Measurements from ENCODE around the gene BPTF. TPM values are rescaled to one million over a fixed set of nuclear protein-coding genes. Genes with fewer than 3 reads are reported as not detected.

The BPTF gene
- polyA plus RNA-seq, 1 experiment: 46.0 TPM

DNA sequence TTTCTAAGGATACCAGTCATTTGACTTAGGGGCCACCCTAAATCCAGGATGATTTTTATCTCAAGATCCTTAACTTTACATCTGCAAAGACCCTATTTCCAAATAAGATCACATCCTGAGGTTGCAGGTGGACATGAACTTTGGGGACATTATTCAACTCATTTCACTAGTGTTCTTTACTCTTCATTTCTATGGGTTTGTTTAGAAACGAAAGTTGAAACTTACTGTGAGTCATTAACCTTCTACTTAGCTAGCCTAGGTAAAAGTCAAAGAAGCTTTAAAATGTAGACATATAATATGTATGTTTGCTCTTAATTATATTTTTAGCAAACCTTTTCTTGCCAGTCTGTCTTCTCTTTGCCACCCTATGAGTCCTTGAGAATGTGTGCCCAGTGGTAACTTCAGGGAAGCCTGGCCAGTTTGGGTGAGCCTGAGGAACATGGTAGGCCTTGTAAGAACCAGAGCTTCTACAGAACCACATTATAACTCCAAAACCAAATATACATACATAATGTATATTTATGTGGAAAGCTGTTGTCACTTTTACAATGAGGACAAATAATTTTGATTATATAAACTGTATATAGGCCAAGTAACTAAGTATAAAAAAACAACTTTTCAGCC, 38.4 kb downstream of the BPTF start:
- TF ChIP-seq, protein P1, sequence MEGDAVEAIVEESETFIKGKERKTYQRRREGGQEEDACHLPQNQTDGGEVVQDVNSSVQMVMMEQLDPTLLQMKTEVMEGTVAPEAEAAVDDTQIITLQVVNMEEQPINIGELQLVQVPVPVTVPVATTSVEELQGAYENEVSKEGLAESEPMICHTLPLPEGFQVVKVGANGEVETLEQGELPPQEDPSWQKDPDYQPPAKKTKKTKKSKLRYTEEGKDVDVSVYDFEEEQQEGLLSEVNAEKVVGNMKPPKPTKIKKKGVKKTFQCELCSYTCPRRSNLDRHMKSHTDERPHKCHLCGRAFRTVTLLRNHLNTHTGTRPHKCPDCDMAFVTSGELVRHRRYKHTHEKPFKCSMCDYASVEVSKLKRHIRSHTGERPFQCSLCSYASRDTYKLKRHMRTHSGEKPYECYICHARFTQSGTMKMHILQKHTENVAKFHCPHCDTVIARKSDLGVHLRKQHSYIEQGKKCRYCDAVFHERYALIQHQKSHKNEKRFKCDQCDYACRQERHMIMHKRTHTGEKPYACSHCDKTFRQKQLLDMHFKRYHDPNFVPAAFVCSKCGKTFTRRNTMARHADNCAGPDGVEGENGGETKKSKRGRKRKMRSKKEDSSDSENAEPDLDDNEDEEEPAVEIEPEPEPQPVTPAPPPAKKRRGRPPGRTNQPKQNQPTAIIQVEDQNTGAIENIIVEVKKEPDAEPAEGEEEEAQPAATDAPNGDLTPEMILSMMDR (IDR thresholded peaks at IDR 0.05; ENCODE audit: low read depth, low read length): no peak
- Histone ChIP-seq H3K4me3 (ENCODE audit: low read depth, low read length) (no peak overlapping the region), H3K27me3 (ENCODE audit: control insufficient read depth, insufficient read depth, low read length) (no peaks in the 10 kb centered on the region), H3K9me3 (ENCODE audit: control insufficient read depth, insufficient read depth, low read length) (no peaks in the 10 kb centered on the region), H3K27ac (ENCODE audit: low read depth, low read length) (no peak overlapping the region)
- DNase-seq (ENCODE audit: low read depth, low spot score): no peak
- POLR2A ChIA-PET: no interaction called here
- CTCF ChIA-PET: no interaction called here

DNA sequence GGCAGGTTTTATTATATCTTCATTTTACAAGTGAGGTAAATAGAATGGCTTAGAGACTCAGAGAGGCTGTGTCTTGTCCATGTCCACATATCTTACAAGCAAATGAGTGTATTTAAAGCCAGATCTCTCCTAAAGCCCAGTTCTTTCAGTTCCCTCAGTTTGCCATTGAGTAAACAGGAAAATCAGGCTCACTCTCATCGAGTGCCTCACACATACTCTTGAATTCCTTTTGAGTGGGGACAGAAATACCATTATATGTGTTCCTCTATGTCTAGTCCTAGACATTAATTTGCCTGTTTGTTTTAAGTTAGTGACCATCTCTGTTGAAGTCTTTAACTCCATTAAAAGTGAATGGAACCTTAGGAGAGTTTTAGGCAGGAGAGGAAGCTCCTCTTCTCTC, 40.1 kb downstream of the BPTF start:
- Histone ChIP-seq H3K4me3 (ENCODE audit: low read depth, low read length) (no peak overlapping the region), H3K9me3 (ENCODE audit: control insufficient read depth, insufficient read depth, low read length) (no peaks in the 10 kb centered on the region), H3K27ac (ENCODE audit: low read depth, low read length) (no peak overlapping the region), H3K27me3 (ENCODE audit: control insufficient read depth, insufficient read depth, low read length) (no peaks in the 10 kb centered on the region)
- ChIA-PET POLR2A (no interaction called here), CTCF (no interaction called here)
- DNase-seq (ENCODE audit: low read depth, low spot score): no peak
- TF ChIP-seq, protein P1 (IDR thresholded peaks at IDR 0.05; ENCODE audit: low read depth, low read length): no peak

DNA sequence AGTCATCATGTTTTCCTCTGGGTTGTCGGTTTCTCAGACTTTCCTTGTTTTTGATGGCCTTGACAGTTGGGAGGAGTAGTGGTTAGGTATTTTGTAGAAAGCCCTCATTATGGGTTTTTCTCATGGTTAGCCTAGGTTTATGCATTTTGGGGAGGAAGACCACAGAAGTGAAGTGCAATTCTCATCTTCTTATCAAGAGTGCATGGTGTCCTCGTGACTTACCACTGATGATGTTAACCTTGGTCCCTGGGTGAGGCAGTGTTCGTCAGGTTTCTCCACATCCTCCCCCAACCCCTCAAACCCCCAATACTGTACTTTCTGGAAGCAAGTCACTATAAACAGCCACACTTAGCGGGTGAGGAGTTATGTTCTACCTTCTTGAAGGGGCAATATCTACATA, 42.3 kb downstream of the BPTF start:
- H3K27me3 ChIP-seq (ENCODE audit: control insufficient read depth, insufficient read depth, low read length): no peaks in the 10 kb centered on the region
- DNase-seq (ENCODE audit: low read depth, low spot score): no peak
- TF ChIP-seq, protein P1 (IDR thresholded peaks at IDR 0.05; ENCODE audit: low read depth, low read length): no peak
- CTCF ChIA-PET: no interaction called here
- H3K27ac ChIP-seq (ENCODE audit: low read depth, low read length): no peak overlapping the region
- POLR2A ChIA-PET: no interaction called here
- no peaks in the 10 kb centered on the region for H3K9me3 ChIP-seq (ENCODE audit: control insufficient read depth, insufficient read depth, low read length)
- H3K4me3 ChIP-seq (ENCODE audit: low read depth, low read length): no peak overlapping the region

DNA sequence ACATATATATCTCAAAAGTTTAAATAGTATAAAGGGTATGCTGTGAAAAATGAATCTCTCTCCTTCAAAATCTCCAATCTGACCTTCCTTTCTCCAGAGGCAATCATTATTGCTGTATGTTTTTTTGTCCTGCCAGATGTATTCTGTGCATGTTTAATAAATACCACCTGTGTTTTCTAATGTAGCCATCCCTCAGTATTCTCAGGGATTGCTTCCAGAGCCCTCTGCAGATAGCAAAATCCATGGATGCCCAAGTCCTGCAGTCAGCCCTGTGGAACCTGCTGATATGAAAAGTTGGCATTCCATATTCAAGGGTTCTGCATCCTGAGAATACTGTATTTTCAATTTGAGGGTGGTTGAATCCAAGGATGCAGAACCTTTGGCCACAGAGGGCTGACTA, 42.9 kb downstream of the BPTF start:
- ChIA-PET CTCF (no interaction called here), POLR2A (no interaction called here)
- no peak overlapping the region for H3K4me3 ChIP-seq (ENCODE audit: low read depth, low read length)
- no peaks in the 10 kb centered on the region for H3K27me3 ChIP-seq (ENCODE audit: control insufficient read depth, insufficient read depth, low read length)
- no peak for DNase-seq (ENCODE audit: low read depth, low spot score)
- no peaks in the 10 kb centered on the region for H3K9me3 ChIP-seq (ENCODE audit: control insufficient read depth, insufficient read depth, low read length)
- no peak overlapping the region for H3K27ac ChIP-seq (ENCODE audit: low read depth, low read length)
- TF ChIP-seq, protein P1 (IDR thresholded peaks at IDR 0.05; ENCODE audit: low read depth, low read length): no peak

DNA sequence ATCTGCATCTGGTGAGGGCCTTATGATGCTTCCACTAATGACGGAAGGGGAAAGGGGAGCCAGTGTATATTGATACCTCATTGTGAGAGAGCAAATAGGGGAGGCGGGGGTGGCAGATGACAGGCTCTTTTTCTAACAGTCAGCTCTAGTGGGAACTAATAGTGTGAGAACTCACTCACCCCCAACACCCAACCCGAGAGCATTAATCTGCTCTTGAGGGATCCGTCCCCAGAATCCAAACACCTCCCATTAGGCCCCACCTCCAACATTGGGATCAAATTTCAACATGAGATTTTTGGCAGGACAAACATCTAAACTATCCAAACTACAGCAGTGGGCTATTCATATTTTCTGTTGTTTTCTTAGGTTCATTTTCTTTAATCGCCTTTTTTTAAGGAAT, 54.4 kb downstream of the BPTF start:
- Histone ChIP-seq H3K4me3 (ENCODE audit: low read depth, low read length) (no peak overlapping the region), H3K27me3 (ENCODE audit: control insufficient read depth, insufficient read depth, low read length) (no peaks in the 10 kb centered on the region), H3K27ac (ENCODE audit: low read depth, low read length) (no peak overlapping the region), H3K9me3 (ENCODE audit: control insufficient read depth, insufficient read depth, low read length) (no peaks in the 10 kb centered on the region)
- TF ChIP-seq, protein P1 (IDR thresholded peaks at IDR 0.05; ENCODE audit: low read depth, low read length): no peak
- no peak for DNase-seq (ENCODE audit: low read depth, low spot score)
- ChIA-PET POLR2A (no interaction called here), CTCF (no interaction called here)

All from AG04450 (cell line).